Endothelial cell of umbilical vein (primary cell): ENCODE measurements around the gene SIGLEC8. TPM values are rescaled to one million over a fixed set of nuclear protein-coding genes. Genes with fewer than 3 reads are reported as not detected.

Experiments used
- BruUV-seq: library from RNA; stranded (reverse); fragments of 400-500 nt; replicated peaks from 2 replicates; lab custom pipeline; 2021; lab: Mats Ljungman, UMichigan
- CTCF ChIA-PET: fragments of 300-600, 350-600 bp; sonication (Branson Sonifier 250); formaldehyde crosslinking; loops from one replicate; lab custom pipeline; 2021; ENCODE audit warnings: antibody characterized with exemption, inconsistent platforms; lab: Charles Lee
- POLR2A ChIA-PET: fragments of 300-600, 350-600 bp; sonication (Branson Sonifier 250); formaldehyde crosslinking; loops from one replicate; lab custom pipeline; 2021; ENCODE audit warnings: antibody characterized with exemption, inconsistent platforms; lab: Charles Lee
- DNase-seq: peaks from one replicate; pipeline ENCODE4 v3.0.0-alpha.2; 2011; ENCODE audit warnings: low read depth, low spot score
- FAIRE-seq: peaks from 2 replicates; lab custom pipeline; 2011; peaks lifted over from hg19 to GRCh38; lab: Jason Lieb, UNC
- H2AFZ ChIP-seq: 2 replicates; pipeline ENCODE4 v1.6.0; 2012; ENCODE audit warnings: low read depth, low read length, control low read depth, inconsistent platforms
- H3K27ac ChIP-seq: 2 replicates; pipeline ENCODE4 v1.5.1; 2011; ENCODE audit warnings: low read depth, mild to moderate bottlenecking, control low read depth, low read length, moderate library complexity; ENCODE audit not compliant: insufficient read depth
- H3K27me3 ChIP-seq, 2 experiments: 2 replicates each; pipeline versions ENCODE4 v1.6.0 to v1.6.1; 2011; ENCODE audit warnings: low read length in 2 of 2, mixed read lengths in 1 of 2; ENCODE audit not compliant: control insufficient read depth in 2 of 2, insufficient read depth in 2 of 2
- H3K36me3 ChIP-seq, 2 experiments: 2 replicates in 1 of 2; 3 replicates in 1 of 2; pipeline ENCODE4 v1.5.1; 2011; ENCODE audit warnings: low read length in 2 of 2, mild to moderate bottlenecking in 1 of 2, moderate library complexity in 1 of 2; ENCODE audit not compliant: control insufficient read depth in 2 of 2, insufficient read depth in 2 of 2; ENCODE audit errors: extremely low read depth in 1 of 2
- H3K4me1 ChIP-seq: 3 replicates; pipeline ENCODE4 v1.5.1; 2011; ENCODE audit warnings: mild to moderate bottlenecking, low read length; ENCODE audit not compliant: control insufficient read depth, insufficient read depth; ENCODE audit errors: extremely low read depth
- H3K4me2 ChIP-seq: 2 replicates; pipeline ENCODE4 v1.6.1; 2011; ENCODE audit warnings: low read length, control low read depth, mixed read lengths; ENCODE audit not compliant: insufficient read depth
- H3K4me3 ChIP-seq, 3 experiments: fragments of 200-600 bp in 1 of 3; sonication (generic), shearing (Covaris generic) in 1 of 3; replicated peaks in 1 of 3; 2 replicates each; pipeline ENCODE4 v1.5.1; 2011 to 2016; ENCODE audit warnings: control low read depth in 3 of 3, low read length in 3 of 3, mild to moderate bottlenecking in 2 of 3, inconsistent platforms in 1 of 3, low read depth in 1 of 3, moderate library complexity in 1 of 3; ENCODE audit not compliant: insufficient read depth in 1 of 3
- H3K79me2 ChIP-seq: 2 replicates; pipeline ENCODE4 v1.6.0; 2012; ENCODE audit warnings: low read length, inconsistent platforms; ENCODE audit not compliant: control insufficient read depth, insufficient read depth
- H3K9ac ChIP-seq: replicated peaks from 2 replicates; pipeline ENCODE3; 2011; ENCODE audit warnings: low read length, control low read depth; ENCODE audit not compliant: insufficient read depth; ENCODE audit errors: extremely low read depth
- H3K9me1 ChIP-seq: replicated peaks from 3 replicates; pipeline ENCODE4 v1.6.0; 2011; ENCODE audit warnings: mild to moderate bottlenecking, low read length; ENCODE audit not compliant: control insufficient read depth, insufficient read depth; ENCODE audit errors: extremely low read depth
- H3K9me3 ChIP-seq: replicated peaks from 2 replicates; pipeline ENCODE4 v1.5.1; 2012; ENCODE audit warnings: low read length, inconsistent platforms; ENCODE audit not compliant: control insufficient read depth, insufficient read depth
- H4K20me1 ChIP-seq: replicated peaks from 2 replicates; pipeline ENCODE3; 2011; ENCODE audit warnings: mild to moderate bottlenecking, low read length; ENCODE audit not compliant: control insufficient read depth, insufficient read depth; ENCODE audit errors: extremely low read depth
- CTCF ChIP-seq, 2 donors: IDR thresholded peaks; 1 replicate in 1 of 2; 2 replicates in 1 of 2; pipeline ENCODE4 v1.5.1; 2011; ENCODE audit warnings: low read length in 2 of 2, mild to moderate bottlenecking in 2 of 2, moderate library complexity in 2 of 2, control low read depth in 1 of 2, inconsistent platforms in 1 of 2, low read depth in 1 of 2; ENCODE audit not compliant: insufficient read depth in 1 of 2; ENCODE audit errors: extremely low read depth in 1 of 2
- EZH2 ChIP-seq: IDR thresholded peaks from 2 replicates; pipeline ENCODE4 v1.6.1; 2012; ENCODE audit warnings: borderline replicate concordance, low read depth, mild to moderate bottlenecking, moderate library complexity, low read length, inconsistent platforms; ENCODE audit not compliant: severe bottlenecking
- FOS ChIP-seq: IDR thresholded peaks from 2 replicates; pipeline ENCODE4 v1.6.1; 2011; ENCODE audit warnings: mild to moderate bottlenecking, low read length, moderate library complexity, borderline replicate concordance; ENCODE audit not compliant: insufficient read depth
- GATA2 ChIP-seq: IDR thresholded peaks from 2 replicates; pipeline ENCODE4 v1.7.0; 2011; ENCODE audit warnings: low read depth, mild to moderate bottlenecking, moderate library complexity, mixed read lengths, low read length; ENCODE audit not compliant: insufficient read length, insufficient read depth
- JUN ChIP-seq: IDR thresholded peaks from 2 replicates; pipeline ENCODE4 v1.6.1; 2011; ENCODE audit warnings: borderline replicate concordance, low read depth; ENCODE audit not compliant: insufficient read length, insufficient read depth
- MAX ChIP-seq: IDR thresholded peaks from 2 replicates; pipeline ENCODE4 v1.6.1; 2011; ENCODE audit not compliant: insufficient read depth, insufficient read length
- MYC ChIP-seq: IDR thresholded peaks from one replicate; pipeline ENCODE4 v1.6.1; 2011; ENCODE audit warnings: mild to moderate bottlenecking, low read depth, low read length
- POLR2A ChIP-seq: IDR thresholded peaks from 2 replicates; pipeline ENCODE4 v1.6.1; 2012; ENCODE audit warnings: low read depth, mild to moderate bottlenecking, control low read depth, low read length
- POLR2AphosphoS5 ChIP-seq: IDR thresholded peaks from 2 replicates; pipeline ENCODE4 v1.6.1; 2012; ENCODE audit warnings: low read depth, mild to moderate bottlenecking, control low read depth, low read length, moderate library complexity; ENCODE audit not compliant: insufficient read depth
- dilution Hi-C: fragments of 300-500 bp; cut with MboI; formaldehyde crosslinking; loops from one replicate; pipeline ENCODE4 v1.15.0; 2019; ENCODE audit warnings: low sequenced_read_pairs; ENCODE audit not compliant: extremely low pct_ligation_motif_present
- intact Hi-C: fragments of 100-400 bp; cut with micrococcal nuclease; formaldehyde crosslinking; loops from one replicate; pipeline ENCODE4 v1.10.0; 2022
- polyA plus RNA-seq, 4 experiments: library from polyadenylated mRNA; depleted of rRNA in 3 of 4; stranded (reverse) in 3 of 4; unstranded in 1 of 4; fragments of >200 nt; gene quantifications; 2 replicates each; pipeline versions ENCODE4 v1.2.1 to v1.2.3, GENCODE V29; 2011 to 2012; ENCODE audit warnings: missing spikeins in 1 of 4
- small RNA-seq: library from RNA; depleted of rRNA; stranded (forward); fragments of <200 nt; gene quantifications from one replicate; pipeline ENCODE3, GENCODE V24; 2012; ENCODE audit warnings: low replicate concordance, low read depth; ENCODE audit not compliant: insufficient read depth, insufficient read length
- total RNA-seq: library from RNA; stranded (reverse); gene quantifications from 2 replicates; pipeline ENCODE4 v1.2.3, GENCODE V29; 2021

SIGLEC8 gene
- total and polyA plus RNA-seq, 2 donors (not counting 3 experiments of a cell fraction or from before 2014, with no cell fraction given) = not detected

- H3K4me1 ChIP-seq = no peaks in the 10 kb centered on the region
- H3K36me3 ChIP-seq = no peaks in the 10 kb centered on the region
- DNase-seq (no peak), FAIRE-seq (no peak)
- dilution Hi-C loops = no loop called here
- H3K9ac ChIP-seq = no peak overlapping the region
- H2AFZ ChIP-seq = no peak overlapping the region
- H3K4me2 ChIP-seq = no peak overlapping the region
- no peaks in the 10 kb centered on the region for H3K9me1 ChIP-seq
- H3K9me3 ChIP-seq = no peaks in the 10 kb centered on the region
- intact Hi-C loops = no loop called here
- H3K27me3 ChIP-seq = no peaks in the 10 kb centered on the region
- no peaks in the 10 kb centered on the region for H4K20me1 ChIP-seq
- no peak overlapping the region for H3K27ac ChIP-seq
- no TSS peak for BruUV-seq
- no peaks in the 10 kb centered on the region for H3K79me2 ChIP-seq
- TF ChIP-seq JUN = no peak
- TF ChIP-seq POLR2A = no peak
- TF ChIP-seq POLR2AphosphoS5 = no peak
- no peak for TF ChIP-seq GATA2
- TF ChIP-seq EZH2 = no peak
- no peak for TF ChIP-seq CTCF (IDR thresholded peaks at IDR 0.05; ENCODE audit: extremely low read depth in 1 of 2, insufficient read depth in 1 of 2, low read depth in 1 of 2, low read length in 2 of 2)
- no peak for TF ChIP-seq MYC
- no peak for TF ChIP-seq MAX
- no peak for TF ChIP-seq FOS
- H3K4me3 ChIP-seq = no peak overlapping the region
- ChIA-PET CTCF (no interaction called here), POLR2A (no interaction called here)
Observed at GRCh38 chr19:51402117-51402516, 56.1 kb downstream of the SIGLEC8 start.

Small RNA genes lying within 50 kb of the gene (small RNA-seq; reads per million reads assigned to genes)
- gene AC020914.3 = not detected
- gene AC020914.5 = not detected

Other genes starting within 250 kb of the SIGLEC8 start
- not detected in 2 replicates for gene CD33, start 233.4 kb downstream of the SIGLEC8 start, total RNA-seq
- gene CD33, start 233.4 kb downstream of the SIGLEC8 start, polyA plus RNA-seq = not detected in 2 replicates
- gene SIGLECL1, start 207.4 kb downstream of the SIGLEC8 start, total RNA-seq = not detected in 2 replicates
- not detected in 2 replicates for gene SIGLECL1, start 207.4 kb downstream of the SIGLEC8 start, polyA plus RNA-seq
- not detected in 2 replicates for gene IGLON5, start 146.8 kb downstream of the SIGLEC8 start, total RNA-seq
- not detected in 2 replicates for gene IGLON5, start 146.8 kb downstream of the SIGLEC8 start, polyA plus RNA-seq
- gene VSIG10L, start 116.3 kb downstream of the SIGLEC8 start, total RNA-seq = 0.39 and 0.62 TPM in 2 replicates
- 0.77 and 0.94 TPM in 2 replicates for gene VSIG10L, start 116.3 kb downstream of the SIGLEC8 start, polyA plus RNA-seq
- 48.6 and 54.1 TPM in 2 replicates for gene ETFB, start 92.1 kb downstream of the SIGLEC8 start, total RNA-seq
- 89.9 and 99.2 TPM in 2 replicates for gene ETFB, start 92.1 kb downstream of the SIGLEC8 start, polyA plus RNA-seq
- 0.97 TPM in 1 of 2 replicates, not detected in the other for gene CLDND2, start 89.5 kb downstream of the SIGLEC8 start, total RNA-seq
- not detected in 2 replicates for gene CLDND2, start 89.5 kb downstream of the SIGLEC8 start, polyA plus RNA-seq
- not detected in 2 replicates for gene NKG7, start 85.8 kb downstream of the SIGLEC8 start, total RNA-seq
- gene NKG7, start 85.8 kb downstream of the SIGLEC8 start, polyA plus RNA-seq = not detected in 2 replicates
- not detected in 2 replicates for gene LIM2, start 70.5 kb downstream of the SIGLEC8 start, total RNA-seq
- gene LIM2, start 70.5 kb downstream of the SIGLEC8 start, polyA plus RNA-seq = not detected in 2 replicates
- not detected in 2 replicates for gene C19orf84, start 67.9 kb downstream of the SIGLEC8 start, total RNA-seq
- not detected in 2 replicates for gene C19orf84, start 67.9 kb downstream of the SIGLEC8 start, polyA plus RNA-seq
- not detected in 2 replicates for gene SIGLEC10, start 40.8 kb downstream of the SIGLEC8 start, total RNA-seq
- not detected in 2 replicates for gene SIGLEC10, start 40.8 kb downstream of the SIGLEC8 start, polyA plus RNA-seq
- not detected in 2 replicates for gene CEACAM18, start 20.1 kb upstream of the SIGLEC8 start, total RNA-seq
- gene CEACAM18, start 20.1 kb upstream of the SIGLEC8 start, polyA plus RNA-seq = not detected in 2 replicates
- gene SIGLEC12, start 43.3 kb upstream of the SIGLEC8 start, total RNA-seq = not detected in 2 replicates
- not detected in 2 replicates for gene SIGLEC12, start 43.3 kb upstream of the SIGLEC8 start, polyA plus RNA-seq
- gene SIGLEC6, start 73.2 kb upstream of the SIGLEC8 start, total RNA-seq = not detected in 2 replicates
- gene SIGLEC6, start 73.2 kb upstream of the SIGLEC8 start, polyA plus RNA-seq = not detected in 2 replicates
- gene ZNF175, start 112.8 kb upstream of the SIGLEC8 start, total RNA-seq = 16.5 and 21.4 TPM in 2 replicates
- gene ZNF175, start 112.8 kb upstream of the SIGLEC8 start, polyA plus RNA-seq = 3.8 and 4.9 TPM in 2 replicates
- not detected in 2 replicates for gene SIGLEC5, start 171.9 kb upstream of the SIGLEC8 start, total RNA-seq
- not detected in 2 replicates for gene SIGLEC5, start 171.9 kb upstream of the SIGLEC8 start, polyA plus RNA-seq
- gene SIGLEC14, start 188.4 kb upstream of the SIGLEC8 start, total RNA-seq = 0.58 TPM in 1 of 2 replicates, not detected in the other
- gene SIGLEC14, start 188.4 kb upstream of the SIGLEC8 start, polyA plus RNA-seq = 0.10 and 0.14 TPM in 2 replicates
- 34.4 and 41.1 TPM in 2 replicates for gene SPACA6, start 234.9 kb upstream of the SIGLEC8 start, total RNA-seq
- 11.9 and 14.5 TPM in 2 replicates for gene SPACA6, start 234.9 kb upstream of the SIGLEC8 start, polyA plus RNA-seq